Ovary (tissue), 3 donors: ENCODE measurements around the gene ZSWIM6.

ENCODE experiments used
- EP300 ChIP-seq: sonication (generic); formaldehyde crosslinking; IDR thresholded peaks from one replicate; pipeline ENCODE4 v1.6.1; 2017; ENCODE audit warnings: antibody characterized with exemption
- POLR2A ChIP-seq: fragments of 450-650 bp; IDR thresholded peaks from one replicate; pipeline ENCODE4 v1.6.1; 2017; ENCODE audit warnings: antibody characterized with exemption, mild to moderate bottlenecking, moderate library complexity
- TF ChIP-seq, protein P1 (sequence below), 3 donors: fragments of 450-650 bp in 2 of 3; fragments of 200-600 bp in 1 of 3; IDR thresholded peaks; one replicate each; pipeline versions ENCODE4 v1.5.1 to v1.8.0; 2016 to 2022; ENCODE audit warnings: antibody characterized with exemption in 3 of 3, mild to moderate bottlenecking in 1 of 3
- donor health status: DM: no; HTN: no; CAD: no.

DNA sequence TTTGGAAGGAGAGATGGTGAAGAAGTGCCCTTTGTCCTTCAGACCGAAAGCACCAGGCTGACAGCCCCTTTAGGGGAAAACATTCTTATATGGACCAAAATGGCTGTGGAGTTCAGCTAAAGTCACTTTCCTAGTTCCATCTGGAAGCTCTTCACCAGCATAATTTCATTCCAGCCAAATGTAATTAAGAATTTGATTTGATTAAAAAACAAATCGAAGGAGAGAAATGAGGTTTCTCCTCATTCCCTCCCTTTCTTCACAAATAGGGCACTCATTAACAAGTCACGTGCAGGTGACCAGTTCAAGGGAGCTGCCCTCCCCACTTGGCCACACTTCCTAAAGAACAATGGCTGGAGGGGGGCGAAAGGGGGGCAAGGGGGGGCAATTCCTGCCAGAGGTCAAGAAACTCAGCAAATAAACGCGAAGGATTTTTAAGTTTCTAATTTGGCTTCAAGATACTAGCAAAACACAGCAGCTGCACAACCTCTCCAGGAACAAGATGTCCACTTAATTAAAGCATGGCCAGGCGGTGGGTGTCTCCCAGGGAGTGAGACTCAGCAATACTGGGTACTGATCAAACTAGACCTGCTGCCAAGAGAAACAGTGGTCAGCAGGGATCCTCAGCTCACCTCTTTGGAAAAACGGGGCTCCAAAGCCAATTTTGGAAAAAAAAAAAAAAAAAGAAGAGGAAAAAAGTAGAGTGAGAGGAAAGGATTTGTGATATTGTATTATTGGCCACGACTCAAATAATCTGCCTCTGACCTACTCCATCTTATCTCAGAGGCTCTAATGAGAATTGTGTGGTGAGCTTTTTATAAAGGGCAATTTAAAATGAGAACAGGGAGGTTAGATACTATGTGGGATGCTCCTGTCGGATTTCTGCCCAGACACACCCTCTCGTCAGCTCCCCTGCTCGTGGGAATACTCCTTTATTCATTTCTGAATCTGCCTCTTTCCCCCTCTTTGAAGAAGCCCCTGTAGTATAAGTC, 254.3 kb downstream of the ZSWIM6 start:
- TF ChIP-seq, protein P1, sequence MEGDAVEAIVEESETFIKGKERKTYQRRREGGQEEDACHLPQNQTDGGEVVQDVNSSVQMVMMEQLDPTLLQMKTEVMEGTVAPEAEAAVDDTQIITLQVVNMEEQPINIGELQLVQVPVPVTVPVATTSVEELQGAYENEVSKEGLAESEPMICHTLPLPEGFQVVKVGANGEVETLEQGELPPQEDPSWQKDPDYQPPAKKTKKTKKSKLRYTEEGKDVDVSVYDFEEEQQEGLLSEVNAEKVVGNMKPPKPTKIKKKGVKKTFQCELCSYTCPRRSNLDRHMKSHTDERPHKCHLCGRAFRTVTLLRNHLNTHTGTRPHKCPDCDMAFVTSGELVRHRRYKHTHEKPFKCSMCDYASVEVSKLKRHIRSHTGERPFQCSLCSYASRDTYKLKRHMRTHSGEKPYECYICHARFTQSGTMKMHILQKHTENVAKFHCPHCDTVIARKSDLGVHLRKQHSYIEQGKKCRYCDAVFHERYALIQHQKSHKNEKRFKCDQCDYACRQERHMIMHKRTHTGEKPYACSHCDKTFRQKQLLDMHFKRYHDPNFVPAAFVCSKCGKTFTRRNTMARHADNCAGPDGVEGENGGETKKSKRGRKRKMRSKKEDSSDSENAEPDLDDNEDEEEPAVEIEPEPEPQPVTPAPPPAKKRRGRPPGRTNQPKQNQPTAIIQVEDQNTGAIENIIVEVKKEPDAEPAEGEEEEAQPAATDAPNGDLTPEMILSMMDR (IDR thresholded peaks at IDR 0.05), result no peak
- TF ChIP-seq POLR2A (no peak), EP300 (no peak)
